ENCODE data around the gene GCA.

Gene GCA

GRCh38 chr2:162337868-162338267, 6.1 kb upstream of the GCA start:
- no peak for DNase-seq
- H3K4me1 ChIP-seq = no peaks in the 10 kb centered on the region
- no peaks in the 10 kb centered on the region for H3K36me3 ChIP-seq
- no peak for TF ChIP-seq CTCF (IDR thresholded peaks at IDR 0.05; ENCODE audit: low read depth, low read length)
- H3K27me3 ChIP-seq = no peaks in the 10 kb centered on the region
- no peaks in the 10 kb centered on the region for H3K9me3 ChIP-seq
- H3K4me3 ChIP-seq (ENCODE audit: low read depth, low read length) = no peak overlapping the region

GRCh38 chr2:162340822-162341221, 3.1 kb upstream of the GCA start:
- Histone ChIP-seq H3K36me3 (no peaks in the 10 kb centered on the region), H3K4me3 (ENCODE audit: low read depth, low read length) (no peak overlapping the region), H3K9me3 (no peaks in the 10 kb centered on the region), H3K4me1 (no peaks in the 10 kb centered on the region), H3K27me3 (no peaks in the 10 kb centered on the region)
- no peak for TF ChIP-seq CTCF (IDR thresholded peaks at IDR 0.05; ENCODE audit: low read depth, low read length)
- DNase-seq = no peak

- Histone ChIP-seq H3K27me3 (no peaks in the 10 kb centered on the region), H3K4me3 (ENCODE audit: low read depth, low read length) (no peak overlapping the region), H3K4me1 (no peaks in the 10 kb centered on the region), H3K9me3 (no peaks in the 10 kb centered on the region), H3K36me3 (no peaks in the 10 kb centered on the region)
- TF ChIP-seq CTCF (IDR thresholded peaks at IDR 0.05; ENCODE audit: low read depth, low read length) = no peak
- no peak for DNase-seq
Observed at GRCh38 chr2:162342321-162342720, 1.6 kb upstream of the GCA start.

- no peak for DNase-seq
- H3K36me3 ChIP-seq = no peaks in the 10 kb centered on the region
- TF ChIP-seq CTCF (IDR thresholded peaks at IDR 0.05; ENCODE audit: low read depth, low read length) = no peak
- H3K27me3 ChIP-seq = no peaks in the 10 kb centered on the region
- no peak overlapping the region for H3K4me3 ChIP-seq (ENCODE audit: low read depth, low read length)
- H3K9me3 ChIP-seq = no peaks in the 10 kb centered on the region
- no peaks in the 10 kb centered on the region for H3K4me1 ChIP-seq
Observed at GRCh38 chr2:162342841-162343240, 1.1 kb upstream of the GCA start.

GRCh38 chr2:162343492-162343823, 474 bp upstream of the GCA start:
- Histone ChIP-seq H3K27me3 (no peaks in the 10 kb centered on the region), H3K4me1 (no peaks in the 10 kb centered on the region), H3K36me3 (no peaks in the 10 kb centered on the region), H3K9me3 (no peaks in the 10 kb centered on the region), H3K4me3 (ENCODE audit: low read depth, low read length) (no peak overlapping the region)
- no peak for DNase-seq
- TF ChIP-seq CTCF (IDR thresholded peaks at IDR 0.05; ENCODE audit: low read depth, low read length) = no peak

GRCh38 chr2:162344617-162344950, 652 bp downstream of the GCA start:
- no peak for TF ChIP-seq CTCF (IDR thresholded peaks at IDR 0.05; ENCODE audit: low read depth, low read length)
- H3K4me1 ChIP-seq = no peaks in the 10 kb centered on the region
- peak overlapping the region; percentile 53 for H3K4me3 ChIP-seq (ENCODE audit: low read depth, low read length)

More at GRCh38 chr2:162344617-162344950, 652 bp downstream of the GCA start:
- no peak for DNase-seq
- Histone ChIP-seq H3K27me3 (no peaks in the 10 kb centered on the region), H3K36me3 (no peaks in the 10 kb centered on the region), H3K9me3 (no peaks in the 10 kb centered on the region)
